NCI-H345 treated with DMSO at 0.1 percent for 48 hours (cell line): Measurements from ENCODE around the gene TMEM154.

Source experiments
- DNase-seq: peaks from one replicate; lab custom pipeline; 2025; ENCODE audit not compliant: unreplicated experiment; lab: John Stamatoyannopoulos, UW

TMEM154 gene

GRCh38 chr4:152696764-152697261, 17.0 kb upstream of the TMEM154 start:
- no peak for DNase-seq

GRCh38 chr4:152693871-152694270, 14.1 kb upstream of the TMEM154 start:
- no peak for DNase-seq

GRCh38 chr4:152691761-152692160, 12.0 kb upstream of the TMEM154 start:
- no peak for DNase-seq

- peak; percentile 3 for DNase-seq
Observed at GRCh38 chr4:152690706-152691651, 11.2 kb upstream of the TMEM154 start.

- no peak for DNase-seq
Observed at GRCh38 chr4:152689615-152690501, 10.1 kb upstream of the TMEM154 start.

DNA sequence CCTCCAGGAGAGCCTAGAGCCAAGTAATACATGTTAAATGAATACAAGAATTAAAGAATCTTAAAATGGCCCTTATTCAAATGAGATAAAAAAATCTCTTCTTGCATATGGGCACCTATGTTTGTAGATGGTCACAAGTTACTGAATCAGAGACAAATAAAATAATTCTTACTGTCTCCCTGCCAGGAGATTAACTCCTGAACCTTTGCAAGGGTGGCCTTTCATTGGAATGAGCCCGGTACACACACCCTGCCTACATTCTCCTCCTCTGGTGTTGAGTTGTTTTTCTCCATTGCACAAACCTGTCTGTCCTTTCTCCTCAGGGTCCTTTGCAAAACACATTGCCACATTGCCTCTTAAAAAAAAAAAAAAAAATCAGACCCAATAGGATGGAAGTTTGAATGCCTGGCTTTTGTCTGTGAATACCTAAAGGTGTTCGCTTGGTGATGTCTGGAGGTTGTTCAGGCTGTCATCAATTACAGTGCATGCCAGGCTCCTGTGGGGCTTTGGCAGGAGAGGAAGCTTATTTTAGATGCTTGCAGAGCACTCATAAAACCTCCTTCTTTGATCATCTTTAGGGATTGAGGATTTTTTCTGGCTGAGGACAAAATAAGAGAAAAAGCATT, 8.3 kb upstream of the TMEM154 start:
- DNase-seq, result no peak

- no peak for DNase-seq
Observed at GRCh38 chr4:152686452-152687013, 6.7 kb upstream of the TMEM154 start.

- DNase-seq, result no peak
Observed at GRCh38 chr4:152684587-152684986, 4.8 kb upstream of the TMEM154 start.

- no peak for DNase-seq
Observed at GRCh38 chr4:152684007-152684406, 4.2 kb upstream of the TMEM154 start.

- DNase-seq, result no peak
Observed at GRCh38 chr4:152682143-152682941, 2.5 kb upstream of the TMEM154 start.

- no peak for DNase-seq
Observed at GRCh38 chr4:152680988-152681603, 1.3 kb upstream of the TMEM154 start.

- DNase-seq, result peak; percentile 43
Observed at GRCh38 chr4:152678841-152679240, 956 bp downstream of the TMEM154 start.

DNA sequence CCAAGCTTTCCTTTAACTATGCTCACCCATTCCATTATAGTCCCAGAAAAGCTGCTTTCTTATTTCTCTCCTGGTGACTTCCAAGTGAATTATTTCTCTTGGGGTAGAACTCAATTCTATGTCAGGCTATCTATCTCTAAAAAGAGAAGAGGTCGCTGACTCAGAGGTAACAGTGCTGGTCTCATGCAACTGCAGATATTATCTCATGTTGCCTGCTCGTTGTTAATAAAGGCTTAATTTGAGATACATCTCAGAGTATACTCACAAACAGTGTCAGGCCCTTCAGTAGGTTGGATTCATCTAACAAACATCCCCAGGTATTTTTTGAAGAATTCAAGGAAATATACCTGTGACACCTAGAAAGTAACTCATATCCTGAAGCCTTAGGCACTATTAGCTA, 2.7 kb downstream of the TMEM154 start:
- DNase-seq, result no peak

- DNase-seq, result no peak
Observed at GRCh38 chr4:152676052-152676854, 3.5 kb downstream of the TMEM154 start.

DNA sequence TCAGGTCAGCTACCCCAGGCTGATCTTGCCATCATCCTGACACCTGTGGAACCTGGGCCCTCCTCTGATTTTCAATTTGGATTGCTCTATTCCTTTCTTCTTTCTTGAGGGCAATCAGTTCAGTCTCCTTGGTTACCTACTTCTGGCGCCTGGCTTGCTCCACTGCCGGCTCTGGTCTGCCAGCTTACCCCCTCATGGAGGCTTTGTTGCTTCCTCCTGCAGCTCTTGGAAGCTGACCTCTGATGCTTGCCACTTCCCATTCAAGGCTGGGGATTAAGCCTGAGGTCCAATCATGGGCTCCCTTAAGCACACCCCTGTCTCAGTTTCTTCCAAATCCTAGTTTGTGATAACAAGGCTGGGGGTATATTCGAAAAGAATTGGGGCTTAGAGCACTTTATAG, 5.4 kb downstream of the TMEM154 start:
- no peak for DNase-seq

DNA sequence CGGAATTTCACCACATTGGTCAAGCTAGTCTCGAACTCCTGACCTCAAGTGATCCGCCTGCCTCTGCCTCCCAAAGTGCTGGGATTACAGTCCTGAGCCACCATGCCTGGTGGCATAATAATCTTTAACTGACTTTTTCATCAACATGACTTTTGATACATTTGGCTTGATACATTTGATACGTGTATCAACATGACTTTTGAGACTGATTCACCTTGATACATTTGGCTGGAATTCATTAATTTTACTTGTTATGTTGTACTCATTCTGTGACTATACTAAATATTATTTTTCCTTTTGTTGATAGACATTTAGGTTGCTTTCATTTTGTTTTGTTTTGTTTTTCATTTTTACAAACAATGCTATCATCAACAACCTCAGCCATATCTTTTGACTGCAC, 6.3 kb downstream of the TMEM154 start:
- no peak for DNase-seq

DNA sequence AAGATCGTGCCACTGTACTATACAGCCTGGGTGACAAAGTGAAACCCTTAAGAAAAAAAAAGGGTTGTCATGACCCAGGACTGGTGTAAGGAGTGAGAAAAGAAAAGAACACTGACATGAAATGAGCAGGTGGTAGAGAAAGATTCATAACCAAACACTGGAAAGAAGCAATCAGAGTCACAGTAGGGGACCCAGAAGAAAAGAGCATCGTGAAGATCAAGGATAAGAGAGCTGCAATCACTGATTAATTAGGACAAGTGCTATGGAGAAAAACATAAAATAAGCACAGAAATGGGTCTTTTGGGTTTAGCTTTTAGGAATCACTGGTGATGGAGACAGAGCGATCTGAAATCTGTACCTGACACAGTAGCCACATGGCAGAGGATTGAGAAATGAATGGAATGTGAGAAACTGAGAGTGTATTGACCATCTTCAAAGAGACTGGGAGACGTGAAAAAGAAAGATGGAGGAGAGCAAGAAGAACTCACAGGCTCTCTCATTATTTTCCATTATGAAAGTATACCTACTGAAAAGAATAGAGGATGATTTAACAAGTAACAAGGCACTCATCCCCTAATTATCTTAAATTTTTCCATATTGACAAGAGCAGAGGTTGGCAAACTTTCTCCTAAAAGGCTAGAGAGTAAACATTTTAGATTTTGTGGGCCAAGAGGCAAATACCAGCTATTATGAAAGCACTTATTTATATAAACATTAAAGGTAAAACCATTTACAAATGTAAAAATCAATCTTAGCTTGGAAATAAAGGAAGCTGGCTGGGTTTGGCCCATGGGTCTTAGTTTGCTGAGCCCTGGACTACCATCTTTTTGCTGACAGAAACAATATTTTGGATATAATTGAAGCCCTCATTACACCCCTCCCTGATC, 7.3 kb downstream of the TMEM154 start:
- no peak for DNase-seq
